Stimulated activated CD4-positive, alpha-beta T cell treated with anti-CD3 and anti-CD28 coated beads, Interleukin-2, amount 100 ng/mL, for 24 hours (primary cell): ENCODE measurements around the gene CD81.

ENCODE experiments used
- DNase-seq, 2 donors: peaks; one replicate each; pipeline ENCODE4 v3.0.0-alpha.2; 2020

CD81 gene

GRCh38 chr11:2423157-2424025 lies 46.3 kb downstream of the CD81 start:
- DNase-seq, result no peak

- DNase-seq, result no peak
Observed at GRCh38 chr11:2424811-2425495, 47.8 kb downstream of the CD81 start.

DNA sequence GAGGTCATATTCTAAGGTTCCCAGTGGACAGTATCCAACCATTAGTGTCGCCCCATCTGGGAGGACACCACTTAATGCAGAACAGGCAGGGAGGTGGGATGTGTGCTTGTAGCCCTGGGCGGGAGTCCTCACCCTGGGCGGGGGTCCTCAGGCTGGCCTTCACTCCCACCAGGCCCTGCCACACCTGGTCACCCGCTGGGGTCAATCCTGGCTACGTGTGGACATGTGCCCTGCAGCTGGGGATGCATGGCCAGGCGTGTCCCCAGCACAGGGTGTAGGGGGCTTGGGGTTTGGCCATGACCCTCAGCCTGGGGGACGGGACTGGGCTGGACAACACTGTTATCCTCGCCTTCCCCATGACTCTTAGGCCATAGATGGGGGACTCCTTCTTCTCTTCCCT lies 48.4 kb downstream of the CD81 start:
- no peak for DNase-seq

- no peak for DNase-seq
Observed at GRCh38 chr11:2426221-2426620, 49.1 kb downstream of the CD81 start.

DNA sequence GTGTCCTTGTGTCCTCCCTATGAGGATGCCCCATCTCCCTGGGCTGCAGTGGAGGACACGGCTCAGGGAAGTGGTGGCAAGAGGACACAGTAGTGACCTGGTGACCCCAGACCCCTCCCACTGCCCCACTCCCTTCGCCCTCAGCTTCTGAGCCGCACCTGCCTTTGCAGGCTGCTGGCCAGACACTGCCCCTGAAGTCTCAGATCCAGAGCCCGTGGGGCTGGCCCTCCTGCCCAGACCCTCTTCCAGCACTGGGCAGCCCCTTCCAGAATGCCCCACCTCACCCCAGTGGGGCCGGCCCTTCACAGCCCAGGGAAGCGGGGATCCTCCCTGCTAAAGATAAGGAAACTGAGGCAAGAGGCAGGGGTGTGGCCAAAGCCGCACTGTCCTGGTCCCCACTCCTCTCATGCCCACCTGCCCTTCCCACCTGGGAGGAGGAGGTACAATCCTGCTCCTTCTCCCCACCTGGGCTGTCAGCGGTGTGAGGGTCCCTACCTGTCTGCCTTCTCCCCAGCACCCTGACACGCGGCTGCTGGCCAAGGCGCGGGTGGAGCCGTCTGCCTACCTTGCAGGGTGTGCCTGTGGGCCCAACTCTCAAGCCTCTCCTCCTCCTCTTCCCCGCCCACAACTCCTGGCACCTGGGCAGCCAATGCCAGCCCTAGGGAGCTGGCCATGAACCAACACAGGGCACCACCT lies 49.9 kb downstream of the CD81 start:
- no peak for DNase-seq

- DNase-seq, result no peak
Observed at GRCh38 chr11:2427721-2428321, 50.7 kb downstream of the CD81 start.

DNA sequence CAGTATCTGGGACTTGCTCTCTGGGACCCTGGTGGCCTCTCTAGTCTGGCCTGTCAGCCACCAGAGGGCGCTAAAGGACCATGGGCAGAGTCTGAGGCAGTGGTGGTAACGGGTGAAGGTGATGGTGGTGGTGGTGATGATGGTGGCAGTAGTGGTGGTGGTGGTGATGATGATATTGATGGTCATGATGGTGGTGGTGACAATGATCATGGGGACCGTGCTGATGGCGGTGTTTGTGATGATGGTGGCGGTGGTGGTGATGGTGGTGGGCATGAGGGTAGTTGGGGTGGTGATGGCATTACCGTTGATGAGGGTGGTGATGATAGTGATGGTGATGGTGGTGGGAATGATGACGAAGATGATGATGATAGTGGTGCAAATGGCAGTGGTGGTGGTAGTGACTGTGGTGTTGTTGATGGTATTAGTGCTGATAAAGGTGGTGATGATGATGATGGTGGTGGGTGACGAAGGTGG lies 51.2 kb downstream of the CD81 start:
- peak; percentile 90 to 93 for DNase-seq

DNA sequence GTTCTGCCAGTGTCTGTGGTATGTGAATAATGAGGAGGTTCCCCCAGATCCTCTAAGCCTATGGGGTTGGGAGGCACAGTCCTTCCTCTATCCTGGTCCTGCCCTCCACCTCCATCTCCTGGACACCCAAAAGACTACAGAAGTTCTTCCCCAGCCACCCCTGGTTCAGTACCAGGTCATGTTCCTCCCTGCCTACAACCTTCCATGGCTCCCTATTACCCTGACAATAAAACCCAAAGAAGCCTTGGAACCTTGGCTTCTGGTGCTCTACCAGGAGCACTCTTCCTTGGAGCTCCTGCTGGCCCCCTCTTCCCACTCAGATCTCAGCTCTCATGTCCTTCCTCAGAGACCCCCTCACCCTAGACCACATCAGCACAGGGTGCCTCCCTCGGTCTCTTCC lies 54.3 kb downstream of the CD81 start:
- DNase-seq, result no peak

- no peak for DNase-seq
Observed at GRCh38 chr11:2432171-2432621, 55.1 kb downstream of the CD81 start.

- no peak for DNase-seq
Observed at GRCh38 chr11:2432628-2433071, 55.5 kb downstream of the CD81 start.

- no peak for DNase-seq
Observed at GRCh38 chr11:2433106-2433925, 56.2 kb downstream of the CD81 start.

- no peak for DNase-seq
Observed at GRCh38 chr11:2434008-2434407, 56.9 kb downstream of the CD81 start.

GRCh38 chr11:2434506-2435255 lies 57.6 kb downstream of the CD81 start:
- no peak for DNase-seq

- no peak for DNase-seq
Observed at GRCh38 chr11:2435288-2436012, 58.3 kb downstream of the CD81 start.

GRCh38 chr11:2436013-2436520 lies 59.0 kb downstream of the CD81 start:
- DNase-seq, result no peak

GRCh38 chr11:2436521-2437031 lies 59.5 kb downstream of the CD81 start:
- no peak for DNase-seq

DNA sequence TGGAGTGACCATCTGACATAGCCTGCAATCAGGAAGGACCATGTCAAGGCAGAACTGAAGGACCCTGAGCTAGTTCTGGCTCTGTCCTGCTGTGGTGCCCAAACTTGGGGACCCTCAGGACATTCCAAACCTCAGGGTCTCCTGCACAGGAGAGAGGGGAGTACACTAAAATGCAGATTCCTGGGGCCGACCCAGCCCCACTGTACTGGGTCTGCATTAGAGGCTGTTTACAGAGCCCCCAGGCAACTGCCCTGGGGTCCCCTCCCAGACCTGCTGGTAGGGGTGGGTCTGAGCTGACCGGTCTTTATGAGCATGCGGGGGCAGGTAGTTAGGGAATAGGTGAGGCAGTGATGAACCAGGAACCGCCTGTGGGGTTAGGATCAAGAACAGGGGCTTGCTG lies 60.4 kb downstream of the CD81 start:
- no peak for DNase-seq

DNA sequence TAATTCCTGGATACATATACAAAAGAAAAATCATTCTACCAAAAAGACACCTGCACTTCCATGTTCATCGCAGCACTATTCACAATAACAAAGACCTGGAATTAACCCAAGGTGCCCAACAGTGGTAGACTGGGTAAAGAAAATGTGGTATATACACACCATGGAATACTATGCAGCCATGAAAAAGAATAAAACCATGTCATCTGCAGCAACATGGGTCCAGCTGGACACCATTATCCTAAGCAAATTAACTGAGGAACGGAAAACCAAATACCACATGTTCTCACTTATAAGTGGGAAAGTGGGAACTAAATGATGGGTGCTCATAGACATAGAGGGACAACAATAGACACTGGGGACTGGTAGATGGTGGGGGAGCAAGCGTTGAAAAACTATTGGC lies 62.7 kb downstream of the CD81 start:
- no peak for DNase-seq

DNA sequence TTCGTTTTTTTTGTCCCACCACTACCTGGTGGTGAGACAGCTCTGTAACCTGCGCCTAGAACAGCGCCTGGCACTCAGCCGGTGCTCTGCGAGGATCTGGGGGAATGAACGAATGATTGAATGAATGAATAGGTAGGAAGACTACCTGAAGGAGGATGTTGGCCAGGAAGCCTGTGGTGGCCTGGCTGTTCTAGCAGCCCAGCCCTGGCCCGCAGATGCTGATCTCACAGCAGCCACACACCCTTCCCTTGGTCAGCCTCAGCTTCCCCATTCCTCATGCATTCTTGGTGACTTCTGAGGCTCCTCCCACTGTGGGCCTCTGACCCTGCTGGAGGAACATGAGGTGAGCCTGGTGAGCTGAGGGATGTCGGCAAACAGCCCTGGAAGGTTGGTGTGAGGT lies 63.5 kb downstream of the CD81 start:
- no peak for DNase-seq

GRCh38 chr11:2441171-2441570 lies 64.1 kb downstream of the CD81 start:
- no peak for DNase-seq
